AG04449 (cell line): ENCODE measurements around the gene NHLRC1.

ENCODE experiments used
- CTCF ChIA-PET: fragments of 350-600 bp; formaldehyde crosslinking; extraction: SDS; loops from one replicate; lab custom pipeline; 2021; ENCODE audit warnings: antibody characterized with exemption; lab: Yijun Ruan, JAX
- POLR2A ChIA-PET: fragments of 400-600, 350-600 bp; formaldehyde crosslinking; extraction: SDS; loops from one replicate; lab custom pipeline; 2020; ENCODE audit warnings: antibody characterized with exemption, inconsistent platforms; lab: Yijun Ruan, JAX
- DNase-seq: peaks from one replicate; pipeline ENCODE4 v3.0.0-alpha.2; 2010; ENCODE audit warnings: low read depth, low spot score
- H3K4me3 ChIP-seq: 2 replicates; pipeline ENCODE4 v1.5.1; 2011; ENCODE audit warnings: low read depth, mild to moderate bottlenecking, control low read depth, low read length
- CTCF ChIP-seq: IDR thresholded peaks from one replicate; pipeline ENCODE4 v1.5.1; 2011; ENCODE audit warnings: mild to moderate bottlenecking, moderate library complexity, low read length, control low read depth, inconsistent platforms; ENCODE audit not compliant: insufficient read depth; ENCODE audit errors: missing control alignments

The NHLRC1 gene

GRCh38 chr6:18161431-18161830 lies 39.0 kb upstream of the NHLRC1 start:
- no peak overlapping the region for H3K4me3 ChIP-seq
- ChIA-PET CTCF (no interaction called here), POLR2A (no interaction called here)
- no peak for TF ChIP-seq CTCF
- DNase-seq: no peak

DNA sequence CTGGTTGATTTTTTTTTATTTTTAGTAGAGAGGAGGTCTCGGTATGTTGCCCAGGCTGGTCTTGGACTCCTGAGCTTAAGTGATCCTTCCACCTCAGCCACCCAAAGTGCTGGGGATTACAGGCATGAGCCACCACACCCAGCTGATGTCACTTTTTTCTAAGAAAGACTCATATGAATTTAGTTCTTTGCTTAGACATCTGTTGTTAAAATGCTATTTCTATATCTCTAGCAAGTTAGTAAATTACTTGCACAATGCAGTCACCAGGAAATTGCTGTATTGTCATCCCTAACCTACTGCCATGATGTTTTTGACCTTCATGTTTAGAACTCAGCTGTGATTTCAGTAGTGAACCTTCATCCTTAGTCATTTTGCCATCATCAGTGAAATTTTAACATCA lies 38.4 kb upstream of the NHLRC1 start:
- DNase-seq: no peak
- no peak for TF ChIP-seq CTCF
- ChIA-PET CTCF (interaction anchor here (0.7 kb wide), 1 partner anchor 1898 kb away, joined by 3 read pairs; no protein-coding TSS in a partner anchor), POLR2A (no interaction called here)
- no peak overlapping the region for H3K4me3 ChIP-seq

GRCh38 chr6:18155864-18156421 lies 33.5 kb upstream of the NHLRC1 start:
- no peak for DNase-seq
- POLR2A ChIA-PET: no interaction called here
- CTCF ChIA-PET: interaction anchor here (0.7 to 1.3 kb wide), 4 partner anchors 10 to 348 kb away, joined by 3 read pairs; no protein-coding TSS in a partner anchor
- H3K4me3 ChIP-seq: peak overlapping the region; percentile 94
- TF ChIP-seq CTCF: peak; percentile 16

DNA sequence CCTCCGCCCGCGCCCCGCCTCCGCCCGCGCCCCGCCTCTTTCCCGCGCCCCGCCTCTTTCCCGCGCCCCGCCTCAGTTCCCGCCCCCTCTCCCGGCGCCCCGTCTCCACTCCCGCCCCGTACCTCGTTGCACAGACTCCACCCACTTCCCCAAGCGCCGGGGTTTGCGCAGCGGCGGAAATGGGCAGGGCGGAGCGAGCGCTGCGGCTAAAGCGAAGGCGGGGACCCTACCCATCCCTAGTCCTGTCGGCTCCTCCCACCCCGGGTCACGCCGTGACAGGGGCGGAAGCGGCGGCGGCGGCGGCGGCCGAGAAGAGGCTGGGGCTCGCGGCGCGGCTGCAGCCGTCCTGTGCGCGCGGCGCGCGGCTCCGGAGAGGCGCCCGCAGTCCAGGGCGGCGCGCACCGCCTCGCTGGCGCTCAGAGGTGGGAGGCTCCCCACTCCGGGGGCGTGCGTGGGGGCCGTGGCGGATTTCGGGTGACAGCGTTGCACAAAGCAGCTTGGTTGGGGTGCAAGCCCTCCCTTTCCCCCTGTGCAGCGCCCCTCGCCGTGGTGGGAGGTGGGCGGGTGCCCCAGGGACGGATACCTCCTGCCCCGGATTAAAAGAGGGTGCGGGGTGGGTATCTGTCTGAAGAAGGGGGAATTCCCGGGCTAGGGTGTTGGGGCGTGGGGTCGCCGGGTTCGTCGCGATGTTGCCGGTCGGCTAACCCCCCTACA lies 32.8 kb upstream of the NHLRC1 start, which contains the start of gene KDM1B:
TSS of gene KDM1B (plus strand) at position 273 of the 714 bp plus-strand sequence. CDS start 4,474 bp downstream, outside the sequence.
- POLR2A ChIA-PET: interaction anchor here (0.6 kb wide), 1 partner anchor 270 kb away, joined by 4 read pairs; no protein-coding TSS in a partner anchor
- CTCF ChIA-PET: interaction anchor here (0.6 to 1.3 kb wide), 4 partner anchors 10 to 348 kb away, joined by 3 read pairs; no protein-coding TSS in a partner anchor
- peak within 1 kb of the TSS; percentile 94 for H3K4me3 ChIP-seq
- no peak for TF ChIP-seq CTCF
- DNase-seq: peak; percentile 85

GRCh38 chr6:18154507-18155149 lies 32.2 kb upstream of the NHLRC1 start, which contains the start of gene TPMT:
Gene TPMT (minus strand): TSS chr6:18155077. CDS start chr6:18149127, 5,950 bp downstream.
- CTCF ChIA-PET: interaction anchor here (0.6 kb wide), 1 partner anchor 241 kb away, joined by 3 read pairs; no protein-coding TSS in a partner anchor
- peak within 1 kb of the TSS; percentile 94 for H3K4me3 ChIP-seq
- no peak for DNase-seq
- no peak for TF ChIP-seq CTCF
- POLR2A ChIA-PET: interaction anchor here (0.6 kb wide), 1 partner anchor 270 kb away, joined by 4 read pairs; no protein-coding TSS in a partner anchor

GRCh38 chr6:18153311-18153703 lies 30.8 kb upstream of the NHLRC1 start:
- H3K4me3 ChIP-seq: no peak overlapping the region
- ChIA-PET POLR2A (interaction anchor here (1.0 kb wide), 1 partner anchor 31 kb away, joined by 3 read pairs; the partner anchor contains the start of gene NHLRC1), CTCF (no interaction called here)
- no peak for TF ChIP-seq CTCF
- no peak for DNase-seq
